Activated CD8-positive, alpha-beta memory T cell treated with anti-CD3 and anti-CD28 coated beads, Interleukin-2, amount 50 U/mL, for 24 hours (primary cell): ENCODE data around the gene ZBED4.

Experiments
- DNase-seq: peaks from one replicate; pipeline ENCODE4 v3.0.0-alpha.2; 2020; ENCODE audit errors: extremely low read depth

Gene ZBED4

DNA sequence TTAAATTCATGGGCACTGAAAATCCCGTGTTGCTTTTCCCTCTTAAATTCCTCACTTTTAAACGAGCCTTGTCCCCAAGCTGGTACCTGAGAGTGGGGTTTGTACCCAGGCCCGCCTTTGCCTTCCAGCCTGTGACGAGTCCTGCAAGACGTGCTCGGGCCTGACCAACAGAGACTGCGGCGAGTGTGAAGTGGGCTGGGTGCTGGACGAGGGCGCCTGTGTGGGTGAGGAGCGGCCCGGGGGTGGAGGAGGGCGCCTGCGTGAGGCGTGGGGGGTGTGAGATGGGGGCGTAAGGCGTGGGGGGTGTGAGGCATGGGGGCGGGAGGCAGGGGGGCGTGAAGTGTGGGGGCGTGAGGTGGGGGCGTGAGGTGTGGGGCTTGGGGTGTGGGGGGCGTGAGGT is 68.8 kb downstream of the ZBED4 start:
- DNase-seq: no peak

DNA sequence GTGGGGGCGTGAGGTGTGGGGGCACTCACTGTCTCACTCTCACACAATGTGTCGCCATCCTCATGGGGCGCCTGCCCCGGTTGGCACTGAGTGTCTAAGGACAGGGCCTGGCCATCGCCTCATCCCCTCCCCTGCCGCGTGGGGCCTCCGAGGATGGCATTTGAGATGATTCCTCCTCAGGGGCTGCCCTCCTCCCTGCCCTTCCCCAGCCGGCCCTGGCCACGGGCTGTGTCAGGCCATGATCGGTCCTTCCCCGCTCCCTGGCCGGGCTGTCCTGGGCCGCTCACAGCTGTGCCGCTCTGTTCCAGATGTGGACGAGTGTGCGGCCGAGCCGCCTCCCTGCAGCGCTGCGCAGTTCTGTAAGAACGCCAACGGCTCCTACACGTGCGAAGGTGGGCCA is 69.3 kb downstream of the ZBED4 start:
- no peak for DNase-seq

DNA sequence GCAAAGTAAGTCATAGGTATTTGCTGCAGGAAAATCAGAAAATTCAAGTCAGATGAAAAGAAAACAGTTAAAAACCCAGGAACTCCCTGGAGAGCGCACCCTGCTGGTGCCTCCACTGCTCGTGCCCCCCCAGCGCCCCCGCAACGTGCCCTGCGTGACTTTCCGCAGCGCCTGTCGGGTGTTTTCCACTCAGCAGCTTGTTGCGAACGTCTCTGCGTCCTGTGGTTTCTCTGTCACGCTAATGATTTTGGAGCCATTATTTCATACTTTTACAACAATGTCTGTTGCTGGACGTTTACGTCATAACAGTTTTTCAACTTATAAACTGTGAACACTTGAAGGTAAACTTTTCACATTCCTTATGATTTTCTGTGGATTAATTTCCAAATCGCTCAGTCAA is 69.8 kb downstream of the ZBED4 start:
- no peak for DNase-seq

DNA sequence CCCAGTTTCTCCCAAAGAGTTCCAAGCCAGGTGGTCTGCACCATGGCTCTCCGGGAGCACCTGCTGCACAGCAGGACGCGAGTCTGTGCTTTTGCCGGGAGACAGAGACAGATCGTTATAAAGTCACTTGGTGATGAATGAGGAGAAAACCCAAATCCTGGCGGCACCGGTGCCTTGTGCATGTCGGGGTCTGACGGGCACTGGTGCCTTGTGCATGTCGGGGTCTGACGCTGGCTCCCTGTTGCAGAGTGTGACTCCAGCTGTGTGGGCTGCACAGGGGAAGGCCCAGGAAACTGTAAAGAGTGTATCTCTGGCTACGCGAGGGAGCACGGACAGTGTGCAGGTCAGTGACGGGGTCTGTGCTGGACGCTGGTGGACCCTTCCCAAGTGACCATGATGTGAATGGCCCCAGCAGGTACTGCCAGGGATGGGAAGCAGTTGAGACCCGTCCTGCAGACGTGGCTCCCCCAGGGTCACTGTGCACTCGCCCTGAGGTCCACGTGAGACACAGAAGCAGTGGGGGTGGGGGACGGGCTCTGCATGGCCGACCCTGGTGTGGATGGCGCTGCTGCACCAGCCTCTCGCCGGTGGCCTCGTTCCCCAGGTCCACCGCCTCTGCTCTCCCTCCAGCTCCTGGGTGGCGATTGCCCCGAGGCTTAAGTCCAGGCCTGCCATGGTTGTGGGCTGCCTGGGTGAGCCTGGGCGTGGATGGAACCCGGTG is 70.6 kb downstream of the ZBED4 start:
- no peak for DNase-seq

DNA sequence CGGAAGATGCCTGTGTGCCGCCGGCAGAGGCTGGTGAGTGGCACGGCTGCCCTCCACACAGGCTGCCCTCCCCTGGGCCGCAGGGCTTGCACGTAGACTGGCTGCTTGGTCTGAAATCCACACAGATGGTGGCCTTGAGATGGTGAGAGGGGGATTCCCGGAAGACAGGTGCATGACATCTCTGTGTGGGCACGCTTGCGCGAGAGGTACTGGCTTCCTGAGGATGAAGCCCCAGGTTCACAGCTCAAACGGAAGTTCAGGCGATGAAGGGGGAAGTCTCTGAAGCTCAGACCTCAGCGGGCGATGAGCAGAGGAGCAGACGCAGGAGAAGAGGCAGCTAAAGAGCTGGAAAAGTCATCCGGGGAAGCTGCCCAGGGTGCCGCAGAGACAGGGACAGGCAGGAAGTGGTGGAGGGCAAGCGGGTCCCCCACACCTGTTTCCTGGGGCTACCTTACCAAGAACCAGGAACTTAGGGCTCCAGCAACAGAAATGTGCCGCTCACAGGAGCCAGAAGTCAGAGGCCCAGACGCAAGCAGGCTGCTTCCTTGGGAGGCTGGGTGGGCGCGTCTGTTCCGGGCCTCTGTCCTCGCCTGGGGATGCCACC is 72.0 kb downstream of the ZBED4 start:
- DNase-seq: peak; percentile 31

DNA sequence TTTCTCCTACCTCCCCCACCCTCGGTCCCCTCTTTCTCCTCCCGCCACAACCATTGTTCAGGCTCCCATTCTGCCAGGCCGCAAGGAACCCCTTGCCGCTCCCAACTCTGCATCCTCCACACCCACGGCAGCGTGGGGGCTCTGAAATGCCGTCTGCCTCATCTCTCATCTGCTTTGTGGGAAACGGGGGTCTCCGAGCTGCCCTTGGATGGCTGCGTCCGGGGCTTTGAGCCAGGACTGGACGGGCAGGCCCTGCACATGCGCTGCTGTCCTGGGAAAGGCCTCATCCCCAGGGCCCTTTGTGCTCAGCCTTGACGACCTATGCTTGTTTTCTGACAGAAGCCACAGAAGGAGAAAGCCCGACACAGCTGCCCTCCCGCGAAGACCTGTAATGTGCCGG is 73.3 kb downstream of the ZBED4 start:
- no peak for DNase-seq

DNA sequence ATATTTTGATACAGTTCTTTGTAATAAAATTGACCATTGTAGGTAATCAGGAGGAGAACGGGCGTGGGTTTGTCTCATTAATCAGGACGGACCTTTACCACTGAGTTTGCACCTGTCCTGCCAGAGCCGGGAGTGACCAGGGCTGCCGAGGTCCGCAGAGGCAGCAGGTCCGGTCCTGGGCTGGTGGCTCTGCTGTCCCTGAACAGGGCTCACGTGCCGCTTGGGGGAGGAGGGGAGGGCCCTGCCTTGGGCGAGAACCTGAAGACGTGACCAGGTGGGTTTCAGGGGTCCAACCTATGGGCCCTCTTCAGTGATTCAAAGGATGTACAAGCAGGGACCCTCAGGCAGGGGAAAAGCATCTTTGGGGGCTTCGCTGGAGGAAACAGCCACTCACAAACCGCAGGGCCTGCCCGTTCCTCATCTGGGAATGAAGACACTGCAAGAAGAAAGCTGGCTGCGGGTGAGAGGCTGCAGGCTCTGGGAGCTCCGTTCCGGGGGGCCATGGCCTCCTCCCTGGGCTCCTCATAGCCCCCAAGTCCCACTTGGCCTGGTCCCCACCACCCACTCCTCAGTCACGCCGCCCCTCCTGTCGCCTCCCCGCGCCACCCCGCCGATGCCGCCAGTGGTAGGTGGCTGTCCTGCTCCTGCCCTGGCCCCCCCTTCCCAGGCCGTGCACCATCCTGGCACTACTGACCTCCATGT is 74.0 kb downstream of the ZBED4 start:
- DNase-seq: no peak

DNA sequence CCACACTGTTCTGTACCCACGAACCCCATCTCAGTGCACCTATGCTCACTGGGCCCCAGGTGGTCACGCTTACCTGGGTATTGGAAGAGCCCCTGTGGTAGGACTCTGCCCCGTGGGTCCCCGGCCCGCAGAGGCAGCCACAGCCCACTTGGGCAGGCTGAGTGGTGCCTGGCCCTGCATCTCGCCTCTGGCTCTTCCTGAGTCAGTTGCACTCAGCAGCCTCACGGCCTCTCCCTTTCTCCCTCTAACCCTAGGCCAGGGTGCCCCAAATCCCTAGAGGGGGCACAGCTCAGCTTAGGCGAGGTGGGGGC is 74.5 kb downstream of the ZBED4 start:
- DNase-seq: no peak

DNA sequence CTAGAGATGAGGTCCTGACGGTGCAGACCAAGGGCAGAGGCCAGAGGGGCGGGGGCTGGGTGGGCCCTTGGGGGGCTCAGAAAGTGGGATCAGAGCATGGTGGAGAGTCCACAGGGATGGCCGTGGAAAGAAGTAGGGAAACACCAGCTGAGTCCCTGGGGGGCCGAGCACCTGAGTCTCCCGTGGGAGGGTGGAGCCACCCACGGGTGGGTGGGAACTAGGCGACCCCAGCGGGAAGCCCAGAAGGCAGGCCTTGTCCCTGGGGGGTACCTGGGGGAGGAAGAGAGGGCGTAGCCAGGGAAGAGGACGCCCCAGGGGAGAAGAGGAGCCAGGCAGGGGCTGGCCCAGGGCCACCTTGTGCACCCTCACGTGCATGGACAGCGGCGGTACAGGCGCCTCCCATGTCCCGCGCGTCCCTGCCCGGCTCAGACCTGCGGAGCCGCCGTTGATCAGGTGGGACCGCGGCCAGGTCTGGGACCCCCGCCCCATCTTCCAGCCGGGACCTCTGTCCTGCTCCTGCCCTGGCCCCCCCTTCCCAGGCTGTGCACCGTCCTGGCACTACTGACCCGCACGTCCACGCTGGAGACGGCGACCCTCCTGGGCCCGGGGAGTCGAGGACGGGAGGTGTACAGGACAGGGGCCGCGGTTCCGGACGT is 75.0 kb downstream of the ZBED4 start:
- no peak for DNase-seq

DNA sequence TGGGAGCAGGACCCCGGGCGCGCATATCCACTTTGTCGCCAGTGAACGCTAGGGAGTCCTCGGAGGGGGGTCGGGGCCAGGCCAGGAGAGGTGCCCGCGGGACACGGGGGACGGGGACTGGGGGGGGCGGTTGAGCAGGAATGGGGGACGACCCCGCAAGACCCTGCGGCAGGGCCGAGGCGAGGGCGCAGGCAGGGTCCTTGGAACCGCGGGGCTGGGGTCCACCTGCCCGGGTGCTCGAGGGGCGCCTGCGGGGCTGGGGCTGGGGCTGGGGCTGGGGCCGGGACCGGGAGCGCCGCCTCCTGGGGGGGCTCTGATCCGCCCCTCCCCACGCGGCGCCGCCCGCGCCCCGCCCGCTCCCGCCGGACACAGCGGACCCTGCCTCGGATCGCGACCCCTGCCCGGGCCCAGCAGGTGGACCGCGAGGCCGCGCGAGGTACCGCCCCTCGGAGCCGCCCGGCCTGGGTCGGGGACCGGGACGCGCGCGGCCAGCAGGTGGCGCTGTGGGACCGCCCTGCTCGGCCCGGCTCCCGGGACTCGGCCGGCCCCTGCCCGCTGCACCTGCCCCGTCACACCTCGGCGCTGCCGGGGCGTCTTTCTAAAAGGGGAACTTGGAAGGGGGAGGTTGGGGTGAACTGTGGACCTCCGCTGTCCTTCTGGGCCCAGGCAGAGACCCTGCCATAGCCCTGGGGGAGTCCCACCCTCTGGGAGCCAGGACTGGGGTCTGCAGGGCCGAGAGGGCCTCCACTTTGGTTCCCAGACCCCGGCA is 75.8 kb downstream of the ZBED4 start:
- DNase-seq: no peak

DNA sequence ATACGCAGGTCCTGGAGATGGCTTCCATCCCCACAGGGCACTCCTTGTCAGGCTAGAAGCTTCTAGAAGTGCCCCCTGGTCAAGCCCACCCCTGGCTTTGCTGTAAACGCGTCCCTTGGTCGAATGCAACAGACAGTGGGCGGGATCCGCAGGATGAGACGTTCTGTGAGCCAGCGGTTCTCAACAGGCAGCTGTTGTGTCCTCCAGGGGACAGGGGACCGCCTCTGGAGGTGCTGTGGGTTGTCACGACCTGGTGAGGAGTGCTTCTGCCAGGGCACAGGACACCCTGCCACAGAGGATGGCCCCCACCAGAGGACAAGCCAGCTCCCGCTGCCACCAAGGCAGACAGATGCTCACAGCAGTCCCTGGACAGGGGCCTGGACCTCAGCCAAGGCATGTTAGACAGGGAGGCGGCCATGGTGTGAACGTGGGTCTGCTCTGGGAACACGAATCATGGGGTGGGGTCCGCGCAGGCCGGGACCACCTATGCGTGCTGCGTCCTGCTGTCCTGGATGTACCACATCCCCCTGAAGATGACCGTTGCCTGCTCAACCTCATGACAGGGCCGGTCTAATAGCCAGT is 76.4 kb downstream of the ZBED4 start:
- no peak for DNase-seq

DNA sequence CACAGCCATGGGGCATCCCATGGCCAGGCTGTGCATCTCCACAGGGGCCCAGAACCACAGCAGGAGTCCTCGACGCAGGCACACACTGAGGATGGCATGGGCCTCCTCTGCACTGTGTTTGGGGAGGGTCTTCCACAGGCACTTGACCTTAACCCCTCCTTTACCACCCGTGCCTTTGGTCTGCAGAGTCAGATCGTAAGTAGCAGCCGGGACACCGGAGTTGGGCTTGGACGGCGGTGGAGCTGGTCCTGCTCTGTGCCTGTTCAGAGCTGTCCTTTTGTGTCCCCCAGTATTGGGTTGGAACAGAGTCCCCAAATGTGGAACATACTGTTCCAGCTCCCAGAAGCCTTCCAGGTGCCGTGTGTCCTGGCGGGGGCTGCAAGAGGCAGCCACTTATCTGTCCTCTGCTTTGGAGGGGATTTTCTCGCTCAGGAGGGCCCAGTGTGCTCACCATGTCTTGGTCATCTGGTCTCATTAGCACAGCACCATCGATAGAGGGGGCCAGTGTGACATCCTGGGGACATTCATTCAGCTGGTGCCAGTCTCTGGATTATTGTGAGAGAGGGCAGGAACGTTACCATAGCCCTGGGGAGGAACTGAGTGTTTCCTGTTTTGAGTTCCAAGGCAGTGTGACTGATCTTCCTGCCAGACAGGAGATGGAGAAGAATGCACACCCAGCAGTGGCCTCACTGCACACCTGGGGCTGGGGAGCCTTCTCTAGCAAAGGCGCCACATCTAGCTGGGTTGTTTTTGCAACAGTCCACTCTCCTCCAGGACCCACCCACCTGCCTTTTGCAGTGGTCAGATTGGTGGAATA is 77.2 kb downstream of the ZBED4 start:
- DNase-seq: no peak

DNA sequence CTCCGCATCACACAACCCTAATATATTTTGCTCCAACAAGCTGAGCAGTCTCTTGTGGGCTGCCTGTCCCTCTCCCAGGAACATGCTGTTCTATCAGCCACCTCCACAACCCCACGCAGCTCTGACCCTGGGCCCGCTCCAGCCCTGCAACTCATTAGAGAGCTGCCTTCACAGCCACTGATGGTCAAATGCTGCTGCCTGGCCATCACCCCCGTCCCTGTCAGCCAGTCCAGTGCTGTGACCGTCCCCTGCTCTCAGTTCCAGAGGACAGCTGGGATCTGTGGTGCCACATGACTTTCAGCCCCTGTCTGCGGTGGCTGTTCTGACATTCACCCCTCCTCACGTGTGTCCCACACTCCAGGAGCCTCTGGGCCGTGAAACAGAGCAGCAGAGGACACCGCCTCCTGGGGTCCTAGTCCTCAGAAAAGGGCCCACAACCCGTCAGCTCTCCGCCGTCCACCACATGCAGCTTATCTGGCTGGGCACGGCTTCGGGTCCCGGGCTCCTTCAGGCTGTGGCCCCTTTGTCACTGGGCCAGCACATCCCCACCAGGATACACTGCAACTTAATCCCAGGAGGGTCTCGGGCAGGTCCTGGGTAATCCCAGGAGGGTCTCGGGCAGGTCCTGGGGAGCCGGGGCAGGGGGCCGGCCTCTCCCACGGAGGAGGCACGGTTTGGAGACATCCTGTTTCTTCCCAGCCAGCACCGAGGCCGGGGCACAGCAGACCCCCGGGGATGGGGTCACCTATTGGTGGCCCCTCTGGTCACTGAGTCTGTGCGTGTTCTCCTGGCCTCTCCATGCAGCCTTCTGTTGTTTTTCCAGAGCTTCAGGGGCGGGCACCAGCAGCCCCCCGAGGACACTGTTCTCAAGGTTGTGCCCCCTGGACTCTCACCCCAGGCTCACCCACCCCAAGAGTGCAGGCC is 79.9 kb downstream of the ZBED4 start:
- no peak for DNase-seq

DNA sequence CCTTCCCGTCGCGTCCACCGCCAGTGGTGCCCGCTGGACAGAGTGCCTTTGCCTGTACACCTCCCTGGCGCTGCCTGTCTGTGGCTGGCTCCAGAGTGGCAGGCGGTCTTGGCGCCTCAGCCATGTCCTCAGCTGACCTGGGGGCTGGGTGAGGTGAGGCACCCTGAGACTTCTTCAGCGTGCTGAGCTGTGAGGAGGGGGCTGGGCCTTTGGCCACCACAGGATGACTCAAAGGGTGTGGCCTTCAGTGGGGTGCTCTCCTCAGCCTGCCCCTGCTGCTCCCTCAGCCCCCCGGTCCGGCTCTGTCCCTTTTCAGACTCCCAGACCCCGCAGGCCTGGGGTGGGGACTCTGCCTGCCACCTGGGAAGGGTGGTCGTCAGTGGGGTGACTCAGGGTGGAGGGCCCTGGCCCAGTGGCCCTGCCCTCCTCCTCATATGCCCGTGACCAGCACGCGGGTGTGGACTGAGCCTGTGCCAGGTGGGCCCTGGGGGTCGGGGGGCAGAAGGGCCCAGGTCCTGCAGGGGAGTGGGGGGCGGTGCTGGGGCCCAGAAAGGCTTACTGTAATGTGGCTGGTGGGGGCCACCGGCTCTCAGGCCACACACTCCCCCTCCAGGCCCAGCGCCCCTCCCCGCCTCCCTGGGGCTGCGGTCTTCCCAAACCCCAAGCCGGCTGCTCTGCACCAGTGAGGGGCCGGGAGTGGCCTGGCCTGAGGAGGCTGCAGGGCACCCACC is 80.7 kb downstream of the ZBED4 start:
- no peak for DNase-seq

DNA sequence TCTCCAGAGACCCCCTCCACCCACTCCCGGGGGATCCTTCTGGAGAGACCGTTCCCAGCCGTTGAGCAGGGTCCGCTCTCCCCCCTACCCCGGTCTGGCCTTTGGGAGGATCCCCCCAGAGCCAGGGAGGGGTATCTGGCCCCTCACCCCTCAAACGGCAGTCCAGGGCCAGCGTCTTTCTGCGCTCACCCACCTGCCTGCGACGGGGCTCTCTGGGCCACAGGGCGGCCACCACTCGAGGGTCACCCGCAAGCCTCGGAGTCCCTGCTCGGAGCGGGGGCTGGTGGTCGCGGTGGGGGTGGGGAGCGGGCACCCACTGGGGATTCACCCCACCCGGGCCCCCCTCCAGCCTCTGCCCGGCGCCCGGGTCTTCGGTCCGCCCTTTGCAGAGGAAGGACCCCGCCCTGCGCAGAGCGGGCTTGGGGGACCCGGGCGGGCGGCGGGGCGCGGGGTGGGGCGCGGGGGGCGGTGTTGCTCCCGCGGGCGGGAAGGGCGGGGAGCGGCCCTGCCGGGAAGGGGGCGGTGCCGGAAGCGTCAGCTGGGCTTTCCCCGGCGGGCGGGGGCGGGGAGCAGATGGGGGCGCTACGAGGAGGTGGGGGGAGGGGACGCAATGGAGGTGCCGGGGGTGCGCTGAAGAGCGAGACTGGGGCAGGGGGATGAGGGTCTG is 81.4 kb downstream of the ZBED4 start:
- DNase-seq: peak; percentile 61

DNA sequence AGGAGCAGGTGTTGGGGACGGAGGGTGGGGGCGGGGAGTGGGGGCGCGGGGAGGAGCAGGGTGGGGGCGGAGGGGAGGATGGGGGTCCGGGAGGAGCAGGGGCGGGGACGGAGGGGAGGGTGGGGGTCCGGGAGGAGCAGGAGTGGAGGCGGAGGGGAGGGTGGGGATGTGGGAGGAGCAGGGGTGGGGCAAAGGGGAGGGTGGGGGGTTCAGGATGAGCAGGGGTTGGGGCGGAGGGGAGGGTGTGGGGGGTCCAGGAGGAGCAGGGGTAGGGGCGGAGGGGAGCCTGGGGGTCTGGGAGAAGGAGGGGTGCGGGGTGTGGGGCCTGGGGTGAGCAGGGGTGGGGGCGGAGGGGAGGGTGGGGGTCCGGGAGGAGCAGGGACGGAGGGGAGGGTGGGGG is 81.9 kb downstream of the ZBED4 start:
- DNase-seq: no peak

DNA sequence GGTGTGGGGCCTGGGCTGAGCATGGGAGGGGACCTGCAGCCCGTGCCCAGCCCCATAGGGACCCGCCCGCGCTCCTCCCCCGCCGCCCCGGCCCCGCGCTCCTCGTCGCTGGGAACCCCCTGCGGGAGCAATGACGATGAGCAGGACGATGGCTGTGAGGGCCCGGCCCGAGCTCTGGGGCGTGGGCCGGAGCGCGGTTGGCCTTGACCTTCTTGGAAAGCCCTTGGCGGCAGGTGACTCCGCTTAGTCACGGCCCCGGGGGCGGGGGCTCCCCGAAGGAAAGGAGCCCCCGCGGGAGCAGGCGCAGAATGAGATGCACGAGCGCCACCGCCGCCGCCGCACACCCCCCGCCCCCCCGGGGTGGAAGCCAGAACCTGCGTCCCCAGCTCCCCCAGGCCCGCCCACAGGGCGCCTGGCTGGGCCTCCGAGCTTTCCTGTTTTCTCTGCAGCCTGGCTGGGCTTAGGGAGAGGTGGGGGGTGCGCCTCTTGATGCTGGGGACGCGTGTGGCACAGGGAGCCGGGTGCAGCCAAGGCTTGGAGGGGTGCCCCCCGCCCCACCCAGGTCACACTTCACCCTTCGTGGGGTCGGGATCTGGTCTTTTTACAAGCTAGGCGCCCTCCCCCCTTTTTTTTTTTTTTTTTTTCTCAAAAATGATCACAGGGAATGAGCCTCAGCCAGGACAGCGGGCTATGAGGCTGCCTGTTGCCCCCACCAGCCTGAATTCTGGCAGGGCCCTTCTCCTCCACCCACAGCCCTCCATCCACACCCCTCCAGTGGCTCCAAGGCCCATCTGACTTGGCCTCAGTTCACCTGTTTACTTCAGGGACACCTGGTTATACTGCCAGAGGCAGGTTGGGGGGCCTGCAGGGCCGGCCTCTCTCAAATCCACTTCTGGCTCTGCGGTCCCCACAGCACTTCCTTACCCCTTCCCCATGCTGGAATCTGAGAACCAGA is 82.7 kb downstream of the ZBED4 start:
- peak; percentile 88 for DNase-seq
